NCI-H1436 treated with DMSO at 0.1 percent for 48 hours (cell line): ENCODE data around the gene CC2D2A.

Experiments
- DNase-seq: peaks from one replicate; lab custom pipeline; 2025; lab: John Stamatoyannopoulos, UW

CC2D2A gene

GRCh38 chr4:15469402-15470127, at the start of gene CC2D2A:
TSS of gene CC2D2A (plus strand) at chr4:15469882. CDS start at chr4:15475933, 6,051 bp downstream.
- DNase-seq = no peak

GRCh38 chr4:15420642-15421041, 49.0 kb upstream of the CC2D2A start:
- no peak for DNase-seq

- no peak for DNase-seq
Measured at GRCh38 chr4:15423285-15423711, 46.4 kb upstream of the CC2D2A start.

GRCh38 chr4:15425520-15425919, 44.2 kb upstream of the CC2D2A start:
- DNase-seq = no peak

GRCh38 chr4:15427161-15427560, 42.5 kb upstream of the CC2D2A start:
- DNase-seq = no peak

- no peak for DNase-seq
Measured at GRCh38 chr4:15427701-15428100, 42.0 kb upstream of the CC2D2A start, which contains the start of gene C1QTNF7. TSS of gene C1QTNF7 (plus strand) at chr4:15428033. CDS start at chr4:15435744, 7,711 bp downstream.

- no peak for DNase-seq
Measured at GRCh38 chr4:15428611-15429010, 41.1 kb upstream of the CC2D2A start.

- no peak for DNase-seq
Measured at GRCh38 chr4:15434091-15434490, 35.6 kb upstream of the CC2D2A start.

GRCh38 chr4:15434676-15435075, 35.0 kb upstream of the CC2D2A start:
- no peak for DNase-seq

- DNase-seq = no peak
Measured at GRCh38 chr4:15436513-15436912, 33.2 kb upstream of the CC2D2A start.

- DNase-seq = no peak
Measured at GRCh38 chr4:15438939-15439524, 30.6 kb upstream of the CC2D2A start.

- DNase-seq = no peak
Measured at GRCh38 chr4:15443371-15444160, 26.1 kb upstream of the CC2D2A start.

GRCh38 chr4:15444276-15444675, 25.4 kb upstream of the CC2D2A start:
- DNase-seq = no peak

- DNase-seq = no peak
Measured at GRCh38 chr4:15444879-15445547, 24.7 kb upstream of the CC2D2A start.

- DNase-seq = no peak
Measured at GRCh38 chr4:15451181-15451865, 18.4 kb upstream of the CC2D2A start.

GRCh38 chr4:15451866-15452765, 17.6 kb upstream of the CC2D2A start:
- DNase-seq = no peak

- no peak for DNase-seq
Measured at GRCh38 chr4:15455290-15455689, 14.4 kb upstream of the CC2D2A start.

GRCh38 chr4:15457406-15458201, 12.1 kb upstream of the CC2D2A start:
- DNase-seq = no peak

GRCh38 chr4:15458616-15459015, 11.1 kb upstream of the CC2D2A start:
- no peak for DNase-seq

GRCh38 chr4:15459706-15460105, 10.0 kb upstream of the CC2D2A start:
- DNase-seq = no peak
